GM19463 (cell line): ENCODE measurements around the gene PDE7B.

Source experiments
- ATAC-seq: cut with Tn5 transposase; IDR thresholded peaks from one replicate; pipeline ENCODE4 v1.9.1; 2021; ENCODE audit warnings: mild to moderate bottlenecking, moderate library complexity; ENCODE audit not compliant: unreplicated experiment

Gene PDE7B

DNA sequence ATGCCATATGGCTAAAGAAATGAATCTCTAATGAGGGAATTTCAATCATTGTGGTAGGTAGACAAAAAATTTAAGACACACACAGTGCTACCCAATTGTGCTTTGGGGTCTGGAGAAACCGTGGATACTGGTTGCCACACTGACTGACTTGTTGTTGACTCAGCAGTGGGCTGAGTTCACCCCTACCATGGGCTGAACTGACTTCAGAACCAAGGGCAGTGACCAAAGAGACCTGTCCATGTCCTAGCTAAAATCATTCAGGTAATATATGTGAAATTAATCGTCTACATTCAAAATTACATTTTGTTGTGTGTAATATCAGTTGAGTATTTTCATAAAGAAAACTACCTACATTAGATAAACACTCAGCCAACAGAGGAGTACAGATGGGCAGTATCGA is 131.6 kb downstream of the PDE7B start:
- ATAC-seq: no peak

DNA sequence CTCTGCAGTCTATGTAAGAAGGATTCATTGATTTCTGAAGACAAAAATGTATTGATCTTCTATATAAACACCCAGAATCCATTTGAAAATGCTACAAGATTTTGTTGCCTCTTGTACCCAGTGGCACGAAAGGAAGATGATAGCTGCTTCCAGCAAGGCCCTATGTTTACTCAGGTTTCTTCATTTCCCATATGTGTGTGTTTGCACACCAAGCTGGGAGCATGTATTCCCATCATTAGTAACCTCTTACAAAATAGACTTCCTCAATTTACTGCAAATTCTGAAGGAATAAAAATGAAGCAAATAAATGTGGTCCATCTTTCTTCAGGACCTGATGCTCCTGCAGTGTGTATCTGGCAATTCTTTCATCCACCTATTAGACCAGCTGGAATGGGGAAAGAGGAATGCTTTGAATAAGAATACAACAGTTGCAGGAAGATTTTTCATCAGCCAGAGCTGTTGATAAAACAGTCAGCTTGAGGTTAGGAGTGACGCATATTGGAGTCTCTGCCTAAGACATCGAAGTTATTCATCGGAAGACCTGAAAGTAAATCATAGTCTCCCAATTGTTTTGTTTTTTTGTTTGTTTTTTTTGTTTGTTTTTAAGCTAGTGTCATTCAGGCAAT is 132.3 kb downstream of the PDE7B start:
- ATAC-seq: no peak

DNA sequence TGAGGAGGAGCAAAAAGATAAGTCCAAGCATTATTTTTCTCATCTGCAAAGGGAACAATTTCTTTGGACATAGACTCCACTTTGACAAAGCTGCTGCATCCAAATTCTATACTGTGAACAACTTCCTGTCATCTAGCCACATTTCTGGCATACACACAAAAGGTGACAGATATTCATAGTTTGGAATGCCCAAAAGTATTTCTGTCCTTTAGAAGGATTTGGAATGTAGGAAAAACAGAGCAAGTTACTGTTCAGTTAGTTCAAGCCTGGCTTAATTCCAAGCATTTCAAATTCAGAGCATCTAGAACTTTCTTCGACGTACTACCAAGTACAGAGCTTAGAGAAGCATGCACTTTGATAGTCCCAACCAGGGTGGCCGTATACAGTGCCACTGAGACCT is 134.0 kb downstream of the PDE7B start:
- no peak for ATAC-seq

- no peak for ATAC-seq
These were observed 135.7 kb downstream of the PDE7B start for GRCh38 chr6:135987226-135987625.

GRCh38 chr6:135990439-135990838 is 138.9 kb downstream of the PDE7B start:
- ATAC-seq: no peak

GRCh38 chr6:135990855-135991464 is 139.5 kb downstream of the PDE7B start:
- no peak for ATAC-seq

GRCh38 chr6:135992739-135993138 is 141.2 kb downstream of the PDE7B start:
- no peak for ATAC-seq

- no peak for ATAC-seq
These were observed 141.9 kb downstream of the PDE7B start for GRCh38 chr6:135993361-135993760.

DNA sequence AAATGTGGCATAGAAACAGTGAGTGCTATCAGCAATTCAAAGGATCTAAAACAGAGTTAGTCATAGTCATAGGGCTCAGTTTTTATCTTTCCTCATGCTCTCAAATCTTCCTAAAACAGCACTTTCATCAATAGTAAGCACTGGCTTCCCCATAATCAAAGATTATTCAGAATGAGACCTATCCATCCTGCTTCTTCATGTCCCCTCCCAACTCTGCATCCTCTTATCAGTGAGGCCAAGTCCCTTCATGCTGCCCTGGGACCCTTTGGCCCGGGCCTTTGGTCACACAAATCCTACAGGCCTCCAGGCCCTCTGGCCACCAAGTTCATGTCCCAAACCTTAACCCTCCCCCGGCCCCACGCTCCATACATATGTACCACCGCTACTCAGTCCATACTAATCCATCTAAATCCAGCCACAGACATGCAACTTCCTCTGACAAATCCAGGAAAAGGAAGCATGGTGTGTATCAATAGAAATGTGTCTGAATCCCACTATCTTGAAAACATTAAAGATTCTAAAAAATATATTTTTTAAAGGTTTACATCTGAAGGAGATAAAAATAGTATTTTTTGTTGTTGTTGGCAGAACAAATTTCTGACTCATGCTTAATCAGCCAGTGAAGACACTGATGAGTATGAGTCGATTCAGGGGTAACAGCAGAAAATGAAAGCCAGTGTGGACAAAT is 143.5 kb downstream of the PDE7B start:
- ATAC-seq: no peak

DNA sequence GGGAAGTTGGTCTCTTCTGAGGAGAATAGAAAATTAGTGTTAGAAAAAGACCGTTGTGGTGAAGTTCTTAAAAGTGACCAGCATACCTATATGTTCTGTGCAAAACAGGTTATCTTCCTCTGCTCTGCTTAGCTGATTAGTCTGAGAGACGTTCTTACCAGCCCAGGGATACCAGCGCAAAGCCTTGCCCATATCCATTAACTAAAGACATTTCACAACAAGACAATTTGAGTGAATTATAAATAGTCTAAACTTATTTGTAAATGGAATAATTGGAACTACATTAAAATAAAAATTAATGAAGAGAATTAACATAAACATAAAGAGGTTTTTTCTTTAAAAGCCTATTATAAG is 144.0 kb downstream of the PDE7B start:
- ATAC-seq: no peak

GRCh38 chr6:135996668-135997067 is 145.2 kb downstream of the PDE7B start:
- no peak for ATAC-seq

- ATAC-seq: no peak
These were observed 147.9 kb downstream of the PDE7B start for GRCh38 chr6:135999393-135999792.

- ATAC-seq: no peak
These were observed 155.8 kb downstream of the PDE7B start for GRCh38 chr6:136007345-136007744.

DNA sequence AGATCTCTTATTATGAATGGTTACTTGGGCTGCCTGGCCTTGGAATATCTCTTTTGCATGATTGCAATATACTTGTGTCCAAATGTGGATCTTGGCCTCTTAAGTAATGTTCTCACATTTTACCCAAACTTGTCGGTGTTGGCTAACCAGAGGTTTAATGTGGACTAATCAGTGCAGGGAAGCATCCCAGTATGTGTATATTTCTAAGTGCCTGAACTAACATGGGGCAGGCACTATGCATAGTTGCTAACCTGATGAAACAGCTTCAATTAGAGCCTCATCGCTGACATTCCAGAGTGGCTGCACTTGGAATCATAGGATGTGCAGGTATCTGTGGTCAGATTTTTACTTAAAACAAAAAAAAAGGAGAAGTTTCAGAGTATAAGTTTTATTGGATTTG is 160.0 kb downstream of the PDE7B start:
- ATAC-seq: no peak

DNA sequence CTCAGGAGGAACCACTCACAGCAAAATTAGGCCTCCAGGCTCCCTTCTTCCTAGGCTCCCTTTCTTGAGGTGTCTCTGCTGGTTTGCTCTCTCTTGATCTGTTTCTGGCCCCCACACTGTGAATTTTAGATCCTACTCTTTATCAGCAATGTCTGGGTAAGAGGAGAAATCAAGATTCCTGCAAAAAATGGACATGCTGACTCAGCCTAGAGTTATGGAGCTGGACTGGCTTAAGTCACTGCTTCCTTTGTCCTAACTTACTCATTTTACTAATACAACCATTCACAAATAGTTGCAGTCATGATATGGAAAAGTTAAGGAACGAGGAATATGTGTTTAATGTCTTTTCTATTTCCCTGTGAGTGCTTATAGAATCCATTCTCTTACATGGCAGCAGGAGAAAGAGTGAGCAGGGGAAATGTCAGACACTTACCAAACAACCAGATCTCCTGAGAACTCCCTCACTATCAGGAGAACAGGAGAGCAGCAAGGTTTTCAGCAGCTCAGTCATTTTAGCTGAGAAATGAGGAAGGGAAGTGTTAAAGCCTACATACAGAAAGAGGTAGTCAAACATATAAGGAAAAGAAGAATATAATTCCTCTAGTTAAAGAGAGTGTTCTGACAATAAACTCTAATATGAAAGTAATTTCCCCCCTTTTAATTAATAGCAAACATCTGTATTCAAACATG is 160.8 kb downstream of the PDE7B start:
- ATAC-seq: no peak

GRCh38 chr6:136012943-136013342 is 161.4 kb downstream of the PDE7B start:
- no peak for ATAC-seq

GRCh38 chr6:136014454-136015437 is 163.2 kb downstream of the PDE7B start:
- no peak for ATAC-seq

DNA sequence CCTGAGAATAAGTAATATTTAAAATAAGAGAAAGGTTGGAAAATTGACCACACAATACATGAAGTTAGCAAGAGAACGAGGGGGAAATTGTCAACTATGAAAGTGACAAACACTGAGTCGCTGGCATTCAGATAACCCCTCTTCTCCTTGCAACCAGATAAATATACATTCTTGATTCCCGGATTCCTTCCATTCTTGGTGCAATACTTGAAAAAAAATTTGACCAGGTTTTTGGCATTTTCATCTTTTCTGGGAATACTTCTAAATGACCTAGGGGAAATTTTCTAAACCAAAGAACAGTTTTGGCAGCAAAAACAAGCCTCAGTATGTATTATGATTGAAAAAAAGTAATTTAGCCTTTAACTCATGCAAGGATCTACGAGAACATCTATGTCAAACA is 164.0 kb downstream of the PDE7B start:
- no peak for ATAC-seq

DNA sequence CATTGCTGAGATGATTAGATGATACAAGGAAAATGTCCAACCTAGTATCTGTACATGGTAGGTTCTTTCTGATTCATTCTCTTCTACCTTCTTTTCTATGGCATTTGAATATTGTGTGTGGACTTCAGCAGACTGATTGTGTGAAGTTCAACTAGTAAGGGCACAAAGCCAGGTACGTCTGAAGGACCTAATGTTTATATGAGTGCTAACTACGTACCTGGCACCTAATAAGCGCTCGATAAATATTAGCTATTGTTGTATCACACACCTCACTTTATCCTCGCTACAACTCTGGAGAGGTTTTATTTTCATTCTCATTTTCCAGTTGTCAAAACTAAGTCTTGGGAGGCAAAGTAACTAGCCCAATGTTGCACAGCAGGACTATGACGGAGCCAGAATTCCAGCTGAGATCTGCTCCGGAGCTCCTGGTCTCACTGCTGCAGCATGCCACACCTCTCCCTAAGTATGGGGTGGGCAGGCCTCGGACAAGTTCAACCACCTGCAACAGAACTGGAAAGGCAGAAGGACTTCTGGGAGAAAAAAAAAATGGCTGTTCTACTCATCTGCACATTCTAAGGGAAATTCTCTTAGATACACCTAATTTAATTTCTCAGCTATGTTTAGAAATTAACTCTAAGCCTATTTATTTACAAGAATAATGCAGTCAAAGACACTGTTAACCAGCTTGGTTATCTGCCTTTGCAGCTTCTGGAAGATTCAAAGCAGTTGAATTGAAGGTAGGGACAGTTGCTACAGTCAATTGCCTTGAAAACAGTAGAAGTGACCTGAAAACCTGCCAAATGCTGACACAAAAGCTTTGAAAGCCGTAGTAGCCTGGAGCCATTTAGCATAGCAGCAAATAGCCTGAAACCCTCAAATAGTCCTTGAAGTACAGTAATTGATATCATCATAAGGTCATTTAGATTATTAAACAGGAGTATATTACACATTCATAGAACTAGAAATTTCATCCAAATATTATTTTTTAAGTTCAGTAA is 165.0 kb downstream of the PDE7B start:
- ATAC-seq: no peak

- ATAC-seq: no peak
These were observed 169.2 kb downstream of the PDE7B start for GRCh38 chr6:136020691-136021090.
